Activated CD4-positive, alpha-beta memory T cell treated with anti-CD3 and anti-CD28 coated beads, Interleukin-2, amount 10 ng/mL, durations not matched to agents 7 days and 5 days (primary cell): ENCODE results near the gene WHRN. TPM values are rescaled to one million over a fixed set of nuclear protein-coding genes. Genes with fewer than 3 reads are reported as not detected.
A peak's percentile ranks its signal among the peaks of the same experiment; 100 is the strongest.

Experiments used
- CTCF ChIA-PET: fragments of 350-600 bp; sonication (Branson Sonifier 250); formaldehyde crosslinking; loops from one replicate; lab custom pipeline; 2021; ENCODE audit warnings: antibody characterized with exemption, inconsistent platforms; lab: Charles Lee
- POLR2A ChIA-PET: fragments of 350-600 bp; sonication (Branson Sonifier 250); formaldehyde crosslinking; loops from one replicate; lab custom pipeline; 2021; ENCODE audit warnings: antibody characterized with exemption; lab: Charles Lee
- DNase-seq: peaks from one replicate; pipeline ENCODE4 v3.0.0-alpha.2; 2020
- H3K27ac Mint-ChIP-seq: one replicate; pipeline ENCODE4 v1.8.0; 2021; ENCODE audit warnings: mild to moderate bottlenecking, mixed read lengths
- H3K27me3 Mint-ChIP-seq: one replicate; pipeline ENCODE4 v1.8.0; 2021; ENCODE audit warnings: mixed read lengths
- H3K36me3 Mint-ChIP-seq: one replicate; pipeline ENCODE4 v1.8.0; 2021; ENCODE audit warnings: low read depth, mixed read lengths
- H3K4me1 Mint-ChIP-seq: one replicate; pipeline ENCODE4 v1.8.0; 2021; ENCODE audit warnings: mixed read lengths
- H3K4me3 Mint-ChIP-seq: one replicate; pipeline ENCODE4 v1.8.0; 2021; ENCODE audit warnings: mild to moderate bottlenecking, mixed read lengths
- H3K9me3 Mint-ChIP-seq: one replicate; pipeline ENCODE4 v1.8.0; 2021; ENCODE audit warnings: mixed read lengths
- total RNA-seq, 2 experiments: library from RNA; stranded (reverse); gene quantifications; one replicate each; pipeline ENCODE4 v1.2.3, GENCODE V29; 2021

Gene WHRN
- total RNA-seq, 2 experiments from 2014 or later, result 4.5 to 4.8 TPM

DNA sequence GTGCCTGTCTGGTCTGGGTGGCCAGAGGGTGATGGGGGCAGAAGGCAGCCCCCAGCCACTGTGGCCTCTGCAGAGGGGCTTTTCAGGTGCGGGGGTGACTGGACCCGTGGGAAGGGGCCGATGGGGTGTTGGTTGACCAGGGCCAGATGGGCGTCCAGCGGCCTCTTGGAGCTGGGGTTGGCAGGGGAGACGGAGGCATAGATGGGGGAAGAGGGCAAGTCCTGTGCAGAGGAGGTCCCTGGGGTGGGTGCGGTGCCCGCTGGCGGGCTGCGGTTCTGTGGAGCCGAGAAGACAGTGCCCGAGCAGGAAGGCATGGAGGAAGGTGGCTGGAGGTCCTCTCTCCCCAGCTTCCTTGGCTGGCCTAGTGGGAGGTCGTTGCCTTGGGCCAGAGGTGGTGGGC, 98.8 kb downstream of the WHRN start:
- H3K4me3 Mint-ChIP-seq, result no peak overlapping the region
- no peaks in the 10 kb centered on the region for H3K36me3 Mint-ChIP-seq
- CTCF ChIA-PET, result interaction anchor here (0.9 to 10.5 kb wide), 29 partner anchors 8 to 608 kb away, joined by 3 to 314 read pairs (median 8); partner anchors contain the start of genes AKNA, ATP6V1G1, TEX53 and WHRN
- no peaks in the 10 kb centered on the region for H3K9me3 Mint-ChIP-seq
- POLR2A ChIA-PET, result interaction anchor here (0.8 to 1.8 kb wide), 6 partner anchors 8 to 255 kb away, joined by 3 to 7 read pairs (median 3); partner anchors contain the start of gene AKNA
- H3K4me1 Mint-ChIP-seq, result peaks cover 16% of the 10 kb centered on the region
- DNase-seq, result no peak
- H3K27me3 Mint-ChIP-seq, result no peaks in the 10 kb centered on the region
- H3K27ac Mint-ChIP-seq, result no peak overlapping the region

DNA sequence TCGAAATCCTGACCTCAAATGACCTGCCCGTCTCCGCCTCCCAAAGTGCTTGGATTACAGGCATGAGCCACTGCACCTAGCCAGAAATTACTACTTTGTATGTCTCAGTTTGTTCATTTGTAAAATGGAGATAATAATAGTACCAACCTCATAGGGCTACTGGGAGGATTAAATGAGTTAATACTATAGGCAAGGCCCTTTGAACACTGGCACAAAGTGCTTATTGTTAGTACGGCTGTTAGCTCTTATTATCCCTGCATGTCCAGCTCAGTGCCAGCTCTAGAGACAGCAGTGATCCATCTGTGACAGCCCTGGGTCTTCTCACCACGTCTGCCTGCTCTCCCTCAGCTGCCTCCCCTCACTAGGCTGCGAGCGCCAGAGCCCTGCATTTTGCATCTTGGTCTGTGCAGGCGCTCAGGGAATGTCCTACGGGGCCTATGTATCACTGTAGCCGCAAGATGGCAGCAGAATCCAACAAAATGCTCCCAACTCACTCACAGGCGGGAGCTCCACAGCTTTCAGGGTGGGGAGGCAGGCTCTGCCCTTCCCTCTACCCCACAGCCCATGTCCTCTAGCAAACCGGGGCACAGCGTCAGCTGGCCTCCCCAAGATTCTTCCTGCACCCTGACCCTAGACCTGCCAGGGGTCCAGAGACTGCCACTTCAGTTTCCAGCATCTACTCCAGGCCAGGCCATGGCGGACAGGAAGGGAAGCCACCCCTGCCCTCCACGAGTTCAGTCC, 99.8 kb downstream of the WHRN start:
- CTCF ChIA-PET, result interaction anchor here (0.6 to 10.5 kb wide), 57 partner anchors 9 to 640 kb away, joined by 3 to 314 read pairs (median 5); partner anchors contain the start of genes AKNA, ATP6V1G1, TEX53 and TMEM268
- Mint-ChIP-seq H3K9me3 (no peaks in the 10 kb centered on the region), H3K27me3 (no peaks in the 10 kb centered on the region), H3K27ac (no peak overlapping the region), H3K4me3 (no peak overlapping the region), H3K4me1 (peaks cover 16% of the 10 kb centered on the region), H3K36me3 (no peaks in the 10 kb centered on the region)
- DNase-seq, result peak; percentile 84
- POLR2A ChIA-PET, result interaction anchor here (1.1 to 1.8 kb wide), 6 partner anchors 9 to 247 kb away, joined by 3 to 19 read pairs (median 4); partner anchors contain the start of genes AKNA and ATP6V1G1

DNA sequence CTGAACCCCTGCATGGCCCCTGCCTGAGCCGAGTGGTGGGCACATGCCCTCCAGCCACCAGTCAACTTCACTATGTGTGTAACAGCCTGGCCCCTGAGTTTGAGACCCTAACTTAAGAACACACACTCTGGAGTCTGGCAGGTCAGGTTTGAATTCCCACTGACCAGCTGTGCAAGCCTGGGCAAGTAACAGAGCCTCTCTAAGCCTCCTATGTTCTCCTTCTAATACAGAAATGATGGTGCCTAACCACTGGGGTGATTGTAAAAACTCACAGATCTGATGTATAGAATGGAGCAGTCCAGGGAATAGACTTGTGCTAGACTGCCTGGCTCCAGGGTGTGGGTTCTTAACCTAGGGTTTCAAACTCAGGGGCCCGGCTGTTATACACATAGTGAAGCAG, 100.7 kb downstream of the WHRN start:
- Mint-ChIP-seq H3K4me1 (peaks cover 10% of the 10 kb centered on the region), H3K27ac (no peak overlapping the region), H3K4me3 (no peak overlapping the region), H3K9me3 (no peaks in the 10 kb centered on the region), H3K27me3 (no peaks in the 10 kb centered on the region), H3K36me3 (no peaks in the 10 kb centered on the region)
- DNase-seq, result no peak
- CTCF ChIA-PET, result interaction anchor here (1.1 to 10.5 kb wide), 11 partner anchors 12 to 276 kb away, joined by 3 to 314 read pairs (median 10); partner anchors contain the start of genes AKNA and WHRN
- POLR2A ChIA-PET, result interaction anchor here (1.2 kb wide), 1 partner anchor 183 kb away, joined by 3 read pairs; the partner anchor contains the start of gene ATP6V1G1

- no peak for DNase-seq
- POLR2A ChIA-PET, result no interaction called here
- H3K36me3 Mint-ChIP-seq, result no peaks in the 10 kb centered on the region
Observed at GRCh38 chr9:114403153-114403756, 102.0 kb downstream of the WHRN start.

GRCh38 chr9:114401344-114401743, 103.9 kb downstream of the WHRN start:
- ChIA-PET POLR2A (interaction anchor here (8.3 kb wide), 1 partner anchor 16 kb away, joined by 135 read pairs; the partner anchor contains the start of gene AKNA), CTCF (interaction anchor here (1.3 to 10.5 kb wide), 2 partner anchors 8 to 252 kb away, joined by 3 to 314 read pairs; no protein-coding TSS in a partner anchor)
- no peaks in the 10 kb centered on the region for H3K27me3 Mint-ChIP-seq
- peaks cover 8% of the 10 kb centered on the region for H3K36me3 Mint-ChIP-seq
- no peaks in the 10 kb centered on the region for H3K9me3 Mint-ChIP-seq
- no peak overlapping the region for H3K27ac Mint-ChIP-seq
- H3K4me3 Mint-ChIP-seq, result no peak overlapping the region
- DNase-seq, result no peak
- H3K4me1 Mint-ChIP-seq, result peaks cover 19% of the 10 kb centered on the region

More at GRCh38 chr9:114403153-114403756, 102.0 kb downstream of the WHRN start:
- Mint-ChIP-seq H3K4me3 (no peak overlapping the region), H3K4me1 (peaks cover 7% of the 10 kb centered on the region), H3K27ac (no peak overlapping the region), H3K9me3 (no peaks in the 10 kb centered on the region), H3K27me3 (no peaks in the 10 kb centered on the region)
- CTCF ChIA-PET, result interaction anchor here (0.7 to 10.5 kb wide), 7 partner anchors 12 to 250 kb away, joined by 3 to 314 read pairs (median 3); partner anchors contain the start of gene WHRN

DNA sequence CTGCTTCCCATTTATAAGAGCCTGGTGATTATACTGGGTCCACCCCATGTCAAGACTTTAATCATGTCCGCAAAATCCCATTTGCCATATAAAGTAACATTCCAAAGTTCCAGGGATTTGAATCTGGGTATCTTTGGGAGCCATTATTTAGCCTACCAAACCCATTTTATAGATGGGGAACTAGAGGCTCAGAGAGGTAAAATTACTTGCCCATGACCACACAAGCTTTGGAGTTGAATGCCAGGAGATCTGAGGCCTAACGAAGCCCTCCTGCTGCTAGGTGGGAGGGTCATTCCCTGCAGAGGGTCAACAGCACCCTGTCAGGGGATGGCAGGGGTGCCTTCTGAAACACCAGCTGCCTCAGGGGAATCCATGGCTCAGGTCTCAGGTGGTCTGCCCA, 104.5 kb downstream of the WHRN start:
- CTCF ChIA-PET, result interaction anchor here (1.2 to 1.3 kb wide), 2 partner anchors 8 to 253 kb away, joined by 3 read pairs; no protein-coding TSS in a partner anchor
- Mint-ChIP-seq H3K4me3 (no peak overlapping the region), H3K36me3 (peaks cover 12% of the 10 kb centered on the region), H3K27ac (no peak overlapping the region), H3K9me3 (no peaks in the 10 kb centered on the region), H3K4me1 (peaks cover 24% of the 10 kb centered on the region), H3K27me3 (no peaks in the 10 kb centered on the region)
- DNase-seq, result no peak
- POLR2A ChIA-PET, result interaction anchor here (1.0 to 8.3 kb wide), 2 partner anchors 16 to 187 kb away, joined by 3 to 135 read pairs; partner anchors contain the start of genes AKNA and ATP6V1G1

GRCh38 chr9:114400219-114400618, 105.1 kb downstream of the WHRN start:
- Mint-ChIP-seq H3K27ac (no peak overlapping the region), H3K27me3 (no peaks in the 10 kb centered on the region), H3K4me3 (no peak overlapping the region), H3K36me3 (peaks cover 17% of the 10 kb centered on the region), H3K4me1 (peaks cover 25% of the 10 kb centered on the region), H3K9me3 (no peaks in the 10 kb centered on the region)
- no peak for DNase-seq
- POLR2A ChIA-PET, result interaction anchor here (1.0 to 8.3 kb wide), 3 partner anchors 9 to 188 kb away, joined by 3 to 135 read pairs (median 8); partner anchors contain the start of genes AKNA and ATP6V1G1
- CTCF ChIA-PET, result interaction anchor here (1.0 to 1.3 kb wide), 4 partner anchors 9 to 253 kb away, joined by 3 read pairs; no protein-coding TSS in a partner anchor

- ChIA-PET POLR2A (interaction anchor here (1.8 to 8.3 kb wide), 2 partner anchors 9 to 14 kb away, joined by 8 to 135 read pairs; partner anchors contain the start of gene AKNA), CTCF (interaction anchor here (0.7 to 1.2 kb wide), 4 partner anchors 22 to 254 kb away, joined by 3 to 5 read pairs (median 3); no protein-coding TSS in a partner anchor)
- H3K4me1 Mint-ChIP-seq, result peaks cover 33% of the 10 kb centered on the region
- no peak for DNase-seq
- peaks cover 24% of the 10 kb centered on the region for H3K36me3 Mint-ChIP-seq
- H3K27ac Mint-ChIP-seq, result no peak overlapping the region
- no peaks in the 10 kb centered on the region for H3K9me3 Mint-ChIP-seq
- no peaks in the 10 kb centered on the region for H3K27me3 Mint-ChIP-seq
- H3K4me3 Mint-ChIP-seq, result no peak overlapping the region
Observed at GRCh38 chr9:114399381-114399780, 105.9 kb downstream of the WHRN start.

- ChIA-PET POLR2A (interaction anchor here (1.1 to 8.3 kb wide), 6 partner anchors 13 to 195 kb away, joined by 3 to 135 read pairs (median 4); partner anchors contain the start of genes AKNA and ATP6V1G1), CTCF (interaction anchor here (1.4 to 4.1 kb wide), 4 partner anchors 8 to 255 kb away, joined by 5 to 29 read pairs (median 9); partner anchors contain the start of gene AKNA)
- peak overlapping the region; percentile 96 for H3K4me3 Mint-ChIP-seq
- peaks cover 42% of the 10 kb centered on the region for H3K4me1 Mint-ChIP-seq
- no peaks in the 10 kb centered on the region for H3K9me3 Mint-ChIP-seq
- peak; percentile 97 for DNase-seq
- peaks cover 27% of the 10 kb centered on the region for H3K36me3 Mint-ChIP-seq
- H3K27ac Mint-ChIP-seq, result peak overlapping the region; percentile 70
- no peaks in the 10 kb centered on the region for H3K27me3 Mint-ChIP-seq
Observed at GRCh38 chr9:114397848-114398605, 107.2 kb downstream of the WHRN start.

- Mint-ChIP-seq H3K9me3 (no peaks in the 10 kb centered on the region), H3K36me3 (peaks cover 33% of the 10 kb centered on the region), H3K27me3 (no peaks in the 10 kb centered on the region), H3K4me3 (peak overlapping the region; percentile 96), H3K27ac (peak overlapping the region; percentile 70), H3K4me1 (peaks cover 49% of the 10 kb centered on the region)
- no peak for DNase-seq
- CTCF ChIA-PET, result interaction anchor here (1.0 to 4.1 kb wide), 5 partner anchors 8 to 256 kb away, joined by 4 to 29 read pairs (median 7); partner anchors contain the start of gene AKNA
- POLR2A ChIA-PET, result interaction anchor here (0.8 to 8.3 kb wide), 7 partner anchors 12 to 196 kb away, joined by 3 to 135 read pairs (median 4); partner anchors contain the start of genes AKNA and ATP6V1G1
Observed at GRCh38 chr9:114397219-114397847, 107.9 kb downstream of the WHRN start.
